NCI-H82 treated with DMSO at 0.1 percent for 48 hours (cell line): ENCODE results near the gene CDK5R2.

Experiments used
- DNase-seq: peaks from one replicate; lab custom pipeline; 2025; ENCODE audit not compliant: unreplicated experiment; lab: John Stamatoyannopoulos, UW

CDK5R2 gene

GRCh38 chr2:218961651-218962570, 2.4 kb downstream of the CDK5R2 start:
- DNase-seq = peak; percentile 40

DNA sequence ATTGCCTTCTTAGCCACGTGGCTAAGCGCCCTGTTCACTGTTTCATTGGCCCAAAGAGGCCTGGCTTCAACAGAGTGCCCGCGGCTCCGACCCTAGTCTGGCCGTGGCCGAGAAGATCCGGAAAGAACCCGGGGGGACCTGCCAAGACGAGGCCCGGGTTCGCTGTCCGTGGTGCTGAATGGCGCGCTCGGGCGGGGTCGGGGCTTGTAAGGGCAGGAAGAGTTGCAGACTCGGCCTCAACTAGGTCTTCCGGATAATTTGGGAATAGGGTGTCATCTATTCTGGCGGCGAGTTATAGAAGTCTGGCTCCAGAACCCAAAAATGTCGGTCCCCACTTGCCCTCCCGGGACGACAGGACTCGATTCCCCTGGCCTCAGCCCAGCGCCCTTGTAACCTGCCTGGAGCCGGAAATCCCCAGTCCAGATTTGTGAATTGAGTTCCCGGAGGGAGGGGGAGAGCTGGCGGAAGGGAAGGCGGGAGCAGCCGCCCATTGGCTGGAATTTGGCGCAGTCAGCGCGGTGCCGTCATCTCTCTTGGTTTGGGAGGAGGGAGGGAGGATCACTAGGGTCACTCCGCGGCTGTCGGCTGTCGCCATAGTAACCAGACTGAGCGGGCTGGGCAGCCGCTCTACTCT, 3.5 kb downstream of the CDK5R2 start:
- peak; percentile 98 for DNase-seq

DNA sequence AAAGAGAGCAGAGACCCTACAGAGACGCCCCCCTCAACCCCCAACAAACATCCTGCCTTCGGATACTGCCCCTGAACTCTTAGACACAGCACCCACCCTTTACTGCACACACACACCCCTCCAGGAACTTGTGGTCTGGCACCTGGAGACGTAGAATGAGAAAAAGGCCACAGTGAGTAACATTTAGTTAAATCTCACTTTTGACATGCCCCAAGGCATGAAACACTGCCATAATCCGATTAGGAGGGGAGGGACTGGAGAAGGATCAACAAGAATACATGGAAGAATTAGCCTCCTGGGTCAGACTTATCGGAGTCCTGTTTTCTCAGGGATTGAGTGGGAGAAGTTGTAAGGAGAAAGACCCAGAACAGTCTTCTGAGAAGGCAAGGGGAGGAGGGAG, 4.1 kb downstream of the CDK5R2 start:
- peak; percentile 97 for DNase-seq

DNA sequence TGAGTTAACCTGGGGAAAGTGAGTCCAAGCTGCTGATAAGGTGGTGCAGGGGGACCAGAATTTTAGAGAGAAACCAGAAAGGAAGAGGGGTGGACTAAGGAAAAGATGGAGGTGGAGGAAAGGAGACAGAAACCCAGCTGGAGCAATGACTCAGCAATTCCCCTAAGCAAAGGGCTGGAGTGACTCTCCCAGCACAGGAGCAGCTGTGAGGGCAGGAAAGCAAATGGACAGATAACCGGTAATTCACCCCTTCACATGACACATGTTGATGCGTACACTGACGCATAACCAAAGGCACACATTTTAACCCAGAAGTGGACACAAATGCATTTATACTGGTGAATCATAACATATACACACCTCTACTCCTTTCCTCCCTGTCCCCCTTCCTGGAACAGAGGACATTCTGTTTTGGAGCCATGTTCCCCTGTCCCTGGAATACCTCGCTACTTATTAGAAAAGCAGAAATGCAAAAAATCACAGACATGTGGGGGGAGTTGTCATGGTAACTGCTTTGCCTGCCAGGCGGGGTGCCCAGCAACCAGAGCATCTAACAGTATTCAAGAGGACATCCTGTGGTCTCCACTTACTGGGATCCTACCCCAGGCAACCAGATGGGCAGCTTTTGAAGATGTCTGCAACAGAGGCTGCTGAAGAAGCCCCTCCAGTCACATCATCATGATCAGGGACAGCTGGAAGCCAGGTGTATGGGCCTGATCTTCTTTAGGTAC, 4.7 kb downstream of the CDK5R2 start:
- DNase-seq = peak; percentile 75

GRCh38 chr2:218970894-218971293, 11.4 kb downstream of the CDK5R2 start:
- DNase-seq = no peak

DNA sequence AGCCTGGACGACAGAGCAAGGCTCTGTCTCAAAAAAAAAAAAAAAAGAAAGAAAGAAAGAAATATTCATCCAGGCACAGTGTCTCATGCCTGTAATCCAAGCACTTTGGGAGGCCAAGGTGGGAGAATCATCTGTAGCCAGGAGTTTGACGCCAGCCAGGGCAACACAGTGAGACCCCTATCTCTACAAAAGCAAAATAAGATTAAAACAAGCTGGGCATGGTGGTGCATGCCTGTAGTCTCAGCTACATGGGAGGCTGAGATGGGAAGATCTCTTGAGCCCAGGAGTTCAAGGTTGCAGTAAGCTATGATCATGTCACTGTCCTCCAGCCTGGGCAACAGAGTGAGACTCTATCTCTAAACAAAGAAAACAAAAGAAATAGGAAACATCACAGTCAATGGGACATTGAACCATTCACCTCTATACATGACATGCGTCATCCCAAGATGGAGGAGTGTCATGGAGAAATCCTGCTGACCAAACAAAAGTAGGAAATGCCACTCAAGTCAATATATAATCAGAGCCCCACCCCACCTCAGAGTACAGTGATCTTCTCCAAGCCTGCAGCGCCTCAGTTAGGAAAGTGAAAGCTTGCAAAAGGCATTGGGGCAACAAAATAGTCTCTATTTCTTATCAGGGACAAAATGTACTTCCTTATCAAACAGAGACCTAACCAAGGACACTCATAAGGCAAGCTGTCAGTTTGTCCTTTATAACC, 15.8 kb downstream of the CDK5R2 start:
- no peak for DNase-seq

GRCh38 chr2:218979846-218980734, 20.6 kb downstream of the CDK5R2 start:
- DNase-seq = peak; percentile 79

- DNase-seq = no peak
Measured at GRCh38 chr2:218980735-218981389, 21.4 kb downstream of the CDK5R2 start.

DNA sequence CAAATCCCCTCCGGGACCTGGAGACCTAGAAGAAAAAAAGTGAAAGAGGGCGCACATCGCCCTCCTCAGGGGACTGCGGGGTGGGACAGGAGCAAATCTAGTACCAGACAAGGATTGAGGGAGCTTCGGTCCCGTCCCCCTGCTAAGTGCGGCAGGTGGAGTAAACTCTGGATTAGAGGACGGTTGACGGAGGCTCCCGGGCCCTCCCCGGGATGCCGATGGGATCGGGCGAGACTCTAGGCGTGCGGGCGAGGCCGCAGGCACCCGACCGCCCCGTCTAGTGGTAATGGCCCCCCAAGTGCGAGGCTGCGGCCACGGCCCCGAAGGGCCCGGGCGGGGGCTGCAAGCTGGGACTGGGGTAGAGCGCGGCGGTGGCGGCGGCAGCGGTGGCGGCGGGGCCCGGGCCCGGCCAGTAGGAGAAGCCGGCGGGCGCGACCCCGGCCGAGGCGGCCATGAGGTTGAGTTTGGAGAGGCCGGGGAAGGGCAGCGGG, 22.0 kb downstream of the CDK5R2 start:
- DNase-seq = no peak

DNA sequence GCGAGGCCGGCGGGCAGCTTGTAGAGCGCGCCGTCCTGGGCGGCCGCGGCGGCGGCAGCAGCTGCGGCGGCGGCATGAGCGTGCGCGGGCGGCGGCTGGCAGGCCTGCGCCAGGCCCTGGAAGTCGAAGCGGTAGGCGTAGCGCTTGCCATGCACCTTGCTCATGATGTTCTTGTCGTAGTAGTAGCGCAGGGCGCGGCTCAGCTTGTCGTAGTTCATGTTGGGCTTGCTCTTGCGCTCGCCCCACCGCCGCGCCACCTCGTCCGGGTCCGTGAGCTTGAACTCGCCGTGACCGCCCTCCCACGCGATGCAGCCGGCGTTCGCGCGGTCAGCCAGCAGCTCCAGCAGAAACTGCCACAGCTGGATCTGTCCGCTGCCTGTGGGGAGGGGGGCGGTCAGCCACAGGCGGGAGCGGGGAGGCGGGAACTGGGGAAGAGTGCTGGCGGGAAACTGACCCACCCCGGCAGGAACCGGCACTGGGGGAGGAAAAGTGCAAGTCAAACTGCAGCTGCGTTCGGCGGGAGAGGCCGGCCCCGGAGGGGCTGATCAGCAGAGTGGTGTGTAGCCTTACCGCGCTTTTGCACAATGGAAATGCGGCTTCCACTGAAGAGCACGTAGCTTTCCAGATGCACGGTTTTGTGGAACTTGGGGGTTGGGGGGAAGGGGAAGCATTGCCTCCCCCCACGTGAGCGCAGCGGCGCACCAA, 22.6 kb downstream of the CDK5R2 start:
- no peak for DNase-seq

DNA sequence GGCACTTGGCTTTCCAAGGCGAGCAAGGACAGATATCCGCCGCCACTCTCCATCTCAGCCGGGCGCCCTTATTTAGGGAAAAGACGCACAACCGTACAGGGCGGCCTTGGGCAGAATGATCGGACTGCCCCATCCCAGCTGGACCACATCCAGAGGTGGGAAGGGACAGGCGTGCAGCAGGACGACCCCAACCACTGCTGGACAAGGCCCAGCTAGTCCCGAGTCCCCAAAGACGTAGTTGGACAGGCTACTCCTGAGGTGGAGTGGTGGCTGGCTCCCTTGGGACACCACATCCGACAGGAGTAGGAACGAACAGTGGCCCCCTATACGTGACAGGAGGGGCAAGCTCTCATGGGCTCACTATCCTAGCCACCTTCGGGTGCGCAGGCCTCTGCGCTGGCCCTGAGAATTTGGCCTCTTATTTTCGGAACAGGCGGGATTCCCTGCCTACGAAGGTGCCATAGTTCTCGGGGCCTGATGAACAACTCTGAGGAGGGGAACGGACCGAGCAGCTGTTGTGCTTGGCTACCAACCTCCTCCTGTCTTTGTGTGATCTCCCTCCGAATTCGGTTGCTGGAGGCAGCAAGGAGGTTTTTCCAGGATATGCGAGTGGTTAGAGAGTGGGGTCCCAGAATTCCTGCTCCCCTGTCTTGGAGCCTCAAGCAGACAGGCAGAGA, 23.3 kb downstream of the CDK5R2 start:
- no peak for DNase-seq

GRCh38 chr2:218983263-218983933, 23.9 kb downstream of the CDK5R2 start:
- no peak for DNase-seq

DNA sequence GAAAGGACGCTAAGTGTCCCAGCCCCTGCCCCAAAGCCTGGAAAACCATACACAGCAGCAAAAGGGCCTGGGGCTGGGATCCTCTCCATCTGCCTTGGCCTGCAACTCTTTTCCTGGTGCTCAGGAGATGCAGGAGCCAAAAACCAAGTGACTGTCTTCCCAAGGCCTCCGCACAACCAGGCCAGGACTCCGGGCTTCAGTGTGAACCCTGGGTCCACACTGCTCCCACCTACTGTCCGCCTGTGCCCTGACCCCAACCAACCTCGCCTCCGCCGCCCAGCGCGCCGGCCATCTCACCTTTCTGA, 24.4 kb downstream of the CDK5R2 start:
- DNase-seq = no peak

DNA sequence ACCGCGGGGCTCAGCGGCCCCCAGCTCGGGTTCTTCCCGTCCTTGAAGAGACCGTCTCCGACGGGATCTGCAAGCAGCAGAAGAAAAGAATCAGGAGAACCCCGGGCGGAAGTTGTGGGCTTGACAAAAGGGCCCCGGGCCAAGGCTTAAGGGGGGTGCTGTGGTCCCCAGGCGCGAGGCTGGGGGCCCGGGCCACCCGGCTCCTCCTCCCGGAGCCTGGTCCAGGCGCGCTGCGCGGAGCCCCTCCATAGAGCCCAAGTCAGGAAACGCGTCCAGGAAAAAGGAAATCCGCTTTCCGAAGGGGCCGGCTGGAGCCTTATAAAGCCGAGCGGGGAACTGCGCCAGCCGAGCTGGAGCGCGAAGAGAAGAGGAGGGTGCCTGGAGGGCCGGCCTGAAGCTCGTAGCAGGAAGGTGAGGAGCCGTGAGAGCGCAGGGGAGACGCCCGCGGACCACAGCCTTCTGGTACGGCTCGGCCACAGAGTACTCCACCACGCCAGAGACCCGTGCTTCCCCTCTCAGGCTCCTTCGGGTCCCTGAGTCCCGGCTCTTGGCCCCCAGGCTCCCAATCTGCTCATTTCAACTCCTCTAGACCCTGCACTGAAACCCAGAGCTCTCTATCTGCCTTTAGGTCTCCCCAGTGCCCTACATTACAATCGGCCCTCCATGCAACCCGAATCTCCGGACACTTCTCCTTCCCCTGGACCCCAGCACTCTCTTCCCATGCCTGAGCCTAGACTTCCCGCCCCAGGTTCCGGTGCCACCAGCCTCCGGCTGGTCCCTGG, 25.0 kb downstream of the CDK5R2 start:
- DNase-seq = peak; percentile 10

DNA sequence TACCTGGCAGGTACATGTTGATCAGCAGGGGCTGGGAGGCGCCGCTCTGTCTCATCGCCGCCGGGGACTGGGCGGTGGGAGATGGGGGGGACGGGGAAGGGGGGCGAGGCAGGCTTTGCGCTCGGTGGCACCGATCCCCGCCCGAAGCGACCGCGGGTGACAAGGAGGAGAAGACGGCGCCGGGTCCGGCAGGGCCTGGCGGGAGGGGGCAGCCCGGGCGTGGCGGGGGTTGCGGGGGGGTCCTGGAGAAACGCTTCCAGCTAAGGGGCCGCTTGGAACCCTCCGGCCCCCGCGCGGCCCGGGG, 25.5 kb downstream of the CDK5R2 start, which contains the start of gene FEV:
Gene FEV, minus strand, starts transcription at position 164 of the 304 bp plus-strand sequence. Its CDS starts 109 bp downstream, at position 55.
- DNase-seq = no peak

GRCh38 chr2:218985325-218986091, 26.0 kb downstream of the CDK5R2 start:
- DNase-seq = no peak
